ENCODE measurements around the gene RBP2. TPM values are rescaled to one million over a fixed set of nuclear protein-coding genes. Genes with fewer than 3 reads are reported as not detected.

Gene RBP2
- total RNA-seq, 1 donor from 2014 or later: not detected

DNA sequence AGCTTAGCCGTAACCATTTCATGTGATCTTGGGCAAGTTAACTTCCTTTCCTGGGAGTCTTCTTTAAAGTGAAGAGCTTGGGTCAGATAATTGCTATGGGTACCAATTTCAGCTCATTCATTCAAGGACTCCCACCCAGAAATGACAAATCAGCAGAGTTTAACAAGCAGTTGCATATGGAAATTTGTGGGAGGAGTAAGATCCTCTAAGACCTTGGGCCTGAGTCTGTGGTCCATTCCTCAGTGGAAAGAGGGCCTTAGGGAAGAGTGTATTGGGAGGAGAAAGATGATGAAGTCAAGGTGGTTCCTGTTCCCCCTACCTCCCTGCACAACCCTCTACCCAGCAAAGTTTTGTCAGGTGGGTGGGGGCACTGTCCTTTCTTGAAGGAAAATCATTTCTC, 42.1 kb downstream of the RBP2 start:
- Histone ChIP-seq H3K27ac (ENCODE audit: low read depth, low read length) (no peak overlapping the region), H3K4me1 (ENCODE audit: insufficient read depth, low read length) (no peaks in the 10 kb centered on the region), H3K79me2 (ENCODE audit: insufficient read depth, low read length) (no peaks in the 10 kb centered on the region), H3K36me3 (ENCODE audit: insufficient read depth, low read length) (no peaks in the 10 kb centered on the region), H4K20me1 (ENCODE audit: insufficient read depth, low read length) (no peaks in the 10 kb centered on the region), H3K4me3 (ENCODE audit: insufficient read depth, low read depth, low read length) (no peak overlapping the region), H3K9ac (ENCODE audit: low read length) (no peak overlapping the region), H3K9me3 (ENCODE audit: insufficient read depth, low read depth, low read length) (no peaks in the 10 kb centered on the region), H3K27me3 (ENCODE audit: insufficient read depth, low read length) (no peaks in the 10 kb centered on the region), H2AFZ (ENCODE audit: low read depth, low read length) (no peak overlapping the region), H3K4me2 (ENCODE audit: low read length) (no peak overlapping the region)
- FAIRE-seq: no peak
- no peaks in the 10 kb centered on the region for H3K27me3 Mint-ChIP-seq (ENCODE audit: low read depth, unreplicated experiment)
- no peak for DNase-seq (ENCODE audit: low read depth)
- H3K27ac Mint-ChIP-seq (ENCODE audit: unreplicated experiment): no peak overlapping the region
- no peaks in the 10 kb centered on the region for H3K9me3 Mint-ChIP-seq (ENCODE audit: unreplicated experiment)
- peaks cover 5% of the 10 kb centered on the region for H3K4me1 Mint-ChIP-seq (ENCODE audit: low read depth, unreplicated experiment)
- H3K4me3 Mint-ChIP-seq (ENCODE audit: unreplicated experiment): no peak overlapping the region
- no peaks in the 10 kb centered on the region for H3K36me3 Mint-ChIP-seq (ENCODE audit: low read depth, unreplicated experiment)
- TF ChIP-seq, protein P1, sequence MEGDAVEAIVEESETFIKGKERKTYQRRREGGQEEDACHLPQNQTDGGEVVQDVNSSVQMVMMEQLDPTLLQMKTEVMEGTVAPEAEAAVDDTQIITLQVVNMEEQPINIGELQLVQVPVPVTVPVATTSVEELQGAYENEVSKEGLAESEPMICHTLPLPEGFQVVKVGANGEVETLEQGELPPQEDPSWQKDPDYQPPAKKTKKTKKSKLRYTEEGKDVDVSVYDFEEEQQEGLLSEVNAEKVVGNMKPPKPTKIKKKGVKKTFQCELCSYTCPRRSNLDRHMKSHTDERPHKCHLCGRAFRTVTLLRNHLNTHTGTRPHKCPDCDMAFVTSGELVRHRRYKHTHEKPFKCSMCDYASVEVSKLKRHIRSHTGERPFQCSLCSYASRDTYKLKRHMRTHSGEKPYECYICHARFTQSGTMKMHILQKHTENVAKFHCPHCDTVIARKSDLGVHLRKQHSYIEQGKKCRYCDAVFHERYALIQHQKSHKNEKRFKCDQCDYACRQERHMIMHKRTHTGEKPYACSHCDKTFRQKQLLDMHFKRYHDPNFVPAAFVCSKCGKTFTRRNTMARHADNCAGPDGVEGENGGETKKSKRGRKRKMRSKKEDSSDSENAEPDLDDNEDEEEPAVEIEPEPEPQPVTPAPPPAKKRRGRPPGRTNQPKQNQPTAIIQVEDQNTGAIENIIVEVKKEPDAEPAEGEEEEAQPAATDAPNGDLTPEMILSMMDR (IDR thresholded peaks at IDR 0.05; ENCODE audit: insufficient read depth, low read depth, low read length): no peak
- TF ChIP-seq EZH2 (IDR thresholded peaks at IDR 0.05; ENCODE audit: insufficient read depth, low read length): no peak

DNA sequence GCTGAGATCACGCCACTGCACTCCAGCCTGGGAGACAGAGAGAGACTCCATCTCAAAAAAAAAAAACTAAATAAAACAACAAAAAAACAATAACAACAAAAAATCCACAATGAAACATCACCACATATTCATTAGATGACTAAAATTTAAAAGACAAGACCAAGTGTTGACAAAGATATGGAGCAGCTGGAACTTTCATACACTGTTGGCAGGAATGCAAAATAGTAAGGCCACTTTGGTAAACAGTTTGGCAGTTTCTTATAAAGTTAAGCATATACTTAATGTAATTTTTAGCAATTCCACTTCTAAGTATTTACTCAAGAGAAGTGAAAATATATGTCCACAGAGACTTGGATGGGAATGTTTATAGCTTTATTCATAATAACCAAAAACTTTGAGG, 43.2 kb downstream of the RBP2 start:
- DNase-seq (ENCODE audit: low read depth) (no peak), FAIRE-seq (no peak)
- H4K20me1 ChIP-seq (ENCODE audit: insufficient read depth, low read length): no peaks in the 10 kb centered on the region
- Mint-ChIP-seq H3K9me3 (ENCODE audit: unreplicated experiment) (no peaks in the 10 kb centered on the region), H3K4me1 (ENCODE audit: low read depth, unreplicated experiment) (peaks cover 5% of the 10 kb centered on the region), H3K27ac (ENCODE audit: unreplicated experiment) (no peak overlapping the region), H3K4me3 (ENCODE audit: unreplicated experiment) (no peak overlapping the region), H3K36me3 (ENCODE audit: low read depth, unreplicated experiment) (no peaks in the 10 kb centered on the region), H3K27me3 (ENCODE audit: low read depth, unreplicated experiment) (no peaks in the 10 kb centered on the region)
- no peak overlapping the region for H3K9ac ChIP-seq (ENCODE audit: low read length)
- no peak overlapping the region for H3K27ac ChIP-seq (ENCODE audit: low read depth, low read length)
- TF ChIP-seq, protein P1 (IDR thresholded peaks at IDR 0.05; ENCODE audit: insufficient read depth, low read depth, low read length): no peak
- TF ChIP-seq EZH2 (IDR thresholded peaks at IDR 0.05; ENCODE audit: insufficient read depth, low read length): no peak
- no peaks in the 10 kb centered on the region for H3K9me3 ChIP-seq (ENCODE audit: insufficient read depth, low read depth, low read length)
- H3K79me2 ChIP-seq (ENCODE audit: insufficient read depth, low read length): no peaks in the 10 kb centered on the region
- H3K4me1 ChIP-seq (ENCODE audit: insufficient read depth, low read length): no peaks in the 10 kb centered on the region
- no peak overlapping the region for H3K4me3 ChIP-seq (ENCODE audit: insufficient read depth, low read depth, low read length)
- no peaks in the 10 kb centered on the region for H3K36me3 ChIP-seq (ENCODE audit: insufficient read depth, low read length)
- H3K27me3 ChIP-seq (ENCODE audit: insufficient read depth, low read length): no peaks in the 10 kb centered on the region
- H3K4me2 ChIP-seq (ENCODE audit: low read length): no peak overlapping the region
- no peak overlapping the region for H2AFZ ChIP-seq (ENCODE audit: low read depth, low read length)

DNA sequence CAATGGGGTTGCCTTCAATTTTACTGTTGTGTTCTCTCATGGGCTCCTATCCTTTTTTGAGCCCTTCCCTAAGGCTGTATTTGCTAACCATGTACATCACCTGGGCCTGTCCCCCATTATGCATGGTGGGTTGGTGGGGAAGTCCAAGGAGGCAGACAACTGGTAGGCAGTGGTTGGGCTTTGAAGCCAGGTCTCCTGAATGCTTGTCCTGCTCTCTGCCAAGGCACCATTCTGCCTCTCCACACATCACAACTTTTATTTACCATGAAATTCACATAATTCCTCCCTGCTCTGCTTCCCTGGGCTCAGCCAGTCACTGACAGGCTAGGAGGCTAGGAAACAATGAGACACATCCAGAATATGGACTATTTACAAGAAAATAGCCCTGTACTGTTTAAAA, 45.8 kb downstream of the RBP2 start:
- DNase-seq (ENCODE audit: low read depth): no peak
- H3K27me3 Mint-ChIP-seq (ENCODE audit: low read depth, unreplicated experiment): no peaks in the 10 kb centered on the region
- H3K4me2 ChIP-seq (ENCODE audit: low read length): no peak overlapping the region
- H3K9ac ChIP-seq (ENCODE audit: low read length): no peak overlapping the region
- TF ChIP-seq, protein P1 (IDR thresholded peaks at IDR 0.05; ENCODE audit: insufficient read depth, low read depth, low read length): no peak
- TF ChIP-seq EZH2 (IDR thresholded peaks at IDR 0.05; ENCODE audit: insufficient read depth, low read length): no peak
- FAIRE-seq: no peak
- H3K4me1 ChIP-seq (ENCODE audit: insufficient read depth, low read length): no peaks in the 10 kb centered on the region
- H3K36me3 ChIP-seq (ENCODE audit: insufficient read depth, low read length): no peaks in the 10 kb centered on the region
- H3K9me3 Mint-ChIP-seq (ENCODE audit: unreplicated experiment): no peaks in the 10 kb centered on the region
- no peak overlapping the region for H3K27ac ChIP-seq (ENCODE audit: low read depth, low read length)
- no peaks in the 10 kb centered on the region for H4K20me1 ChIP-seq (ENCODE audit: insufficient read depth, low read length)
- no peak overlapping the region for H3K4me3 Mint-ChIP-seq (ENCODE audit: unreplicated experiment)
- H3K36me3 Mint-ChIP-seq (ENCODE audit: low read depth, unreplicated experiment): no peaks in the 10 kb centered on the region
- peaks cover 5% of the 10 kb centered on the region for H3K4me1 Mint-ChIP-seq (ENCODE audit: low read depth, unreplicated experiment)
- no peaks in the 10 kb centered on the region for H3K27me3 ChIP-seq (ENCODE audit: insufficient read depth, low read length)
- H3K9me3 ChIP-seq (ENCODE audit: insufficient read depth, low read depth, low read length): no peaks in the 10 kb centered on the region
- H3K4me3 ChIP-seq (ENCODE audit: insufficient read depth, low read depth, low read length): no peak overlapping the region
- H2AFZ ChIP-seq (ENCODE audit: low read depth, low read length): no peak overlapping the region
- no peaks in the 10 kb centered on the region for H3K79me2 ChIP-seq (ENCODE audit: insufficient read depth, low read length)
- H3K27ac Mint-ChIP-seq (ENCODE audit: unreplicated experiment): no peak overlapping the region
